MCF 10A (cell line): ENCODE measurements around the gene EMX2. TPM values are rescaled to one million over a fixed set of nuclear protein-coding genes. Genes with fewer than 3 reads are reported as not detected.

Source experiments
- BruUV-seq: library from RNA; stranded (reverse); fragments of 400-500 nt; replicated peaks from 2 replicates; lab custom pipeline; 2021; lab: Mats Ljungman, UMichigan
- CTCF ChIA-PET: fragments of 300-600 bp; sonication (Branson Sonifier 250); formaldehyde crosslinking; extraction: SDS; loops from one replicate; lab custom pipeline; 2021; ENCODE audit warnings: antibody characterized with exemption, inconsistent platforms; lab: Yijun Ruan, JAX
- POLR2A ChIA-PET: fragments of 300-600, 350-650 bp; sonication (Branson Sonifier 250); formaldehyde crosslinking; extraction: SDS; loops from one replicate; lab custom pipeline; 2020; ENCODE audit warnings: antibody characterized with exemption, inconsistent platforms; lab: Yijun Ruan, JAX
- DNase-seq: peaks from one replicate; pipeline ENCODE4 v3.0.0-alpha.2; 2018; ENCODE audit not compliant: unreplicated experiment
- H3K27ac Mint-ChIP-seq: one replicate; pipeline ENCODE4 v1.8.0; 2022; ENCODE audit warnings: mild to moderate bottlenecking, low read depth, mixed read lengths; ENCODE audit not compliant: unreplicated experiment
- H3K27me3 Mint-ChIP-seq: one replicate; pipeline ENCODE4 v1.8.0; 2022; ENCODE audit warnings: mixed read lengths; ENCODE audit not compliant: insufficient read depth, unreplicated experiment
- H3K36me3 Mint-ChIP-seq: one replicate; pipeline ENCODE4 v1.8.0; 2022; ENCODE audit warnings: mild to moderate bottlenecking, moderate library complexity, mixed read lengths; ENCODE audit not compliant: insufficient read depth, unreplicated experiment
- H3K4me1 Mint-ChIP-seq: one replicate; pipeline ENCODE4 v1.8.0; 2022; ENCODE audit warnings: mixed read lengths; ENCODE audit not compliant: insufficient read depth, unreplicated experiment
- H3K4me3 Mint-ChIP-seq: one replicate; pipeline ENCODE4 v1.8.0; 2022; ENCODE audit warnings: mild to moderate bottlenecking, moderate library complexity, mixed read lengths; ENCODE audit not compliant: unreplicated experiment
- H3K9me3 Mint-ChIP-seq: one replicate; pipeline ENCODE4 v1.8.0; 2022; ENCODE audit warnings: mixed read lengths; ENCODE audit not compliant: unreplicated experiment
- CTCF ChIP-seq: fragments of 200-600 bp; IDR thresholded peaks from one replicate; pipeline ENCODE4 v1.8.0; 2022; ENCODE audit warnings: antibody characterized with exemption, mild to moderate bottlenecking; ENCODE audit not compliant: unreplicated experiment
- intact Hi-C: fragments of 100-400 bp; cut with micrococcal nuclease; formaldehyde crosslinking; loops from 2 replicates; pipeline ENCODE4 v1.14.1; 2022
- total RNA-seq: library from RNA; stranded (reverse); gene quantifications from 2 replicates; pipeline ENCODE4 v1.2.3, GENCODE V29; 2022

Gene EMX2
- total RNA-seq, 1 experiment from 2014 or later, result not detected

GRCh38 chr10:117536072-117536865, 6.3 kb upstream of the EMX2 start:
- Mint-ChIP-seq H3K36me3 (no peaks in the 10 kb centered on the region), H3K4me3 (no peak overlapping the region), H3K27ac (no peak overlapping the region), H3K27me3 (peaks cover 44% of the 10 kb centered on the region), H3K9me3 (no peaks in the 10 kb centered on the region), H3K4me1 (no peaks in the 10 kb centered on the region)
- BruUV-seq, result no TSS peak
- POLR2A ChIA-PET, result interaction anchor here (1.2 to 2.5 kb wide), 2 partner anchors 141 to 705 kb away, joined by 5 to 11 read pairs; no protein-coding TSS in a partner anchor
- DNase-seq, result no peak
- intact Hi-C loops, result loop anchor here (5.0 to 10.0 kb wide), 5 partner anchors 149 to 571 kb away; partner anchors contain the start of gene RAB11FIP2
- CTCF ChIA-PET, result interaction anchor here (0.6 to 3.7 kb wide), 13 partner anchors 11 to 923 kb away, joined by 3 to 87 read pairs (median 4); no protein-coding TSS in a partner anchor
- TF ChIP-seq CTCF, result no peak

- no TSS peak for BruUV-seq
- DNase-seq, result no peak
- ChIA-PET POLR2A (interaction anchor here (0.7 to 2.5 kb wide), 4 partner anchors 140 to 704 kb away, joined by 4 to 11 read pairs (median 5); no protein-coding TSS in a partner anchor), CTCF (interaction anchor here (0.6 to 3.7 kb wide), 22 partner anchors 8 to 963 kb away, joined by 3 to 87 read pairs (median 4); no protein-coding TSS in a partner anchor)
- no peak overlapping the region for H3K4me3 Mint-ChIP-seq
- no peak overlapping the region for H3K27ac Mint-ChIP-seq
- TF ChIP-seq CTCF, result no peak
- H3K9me3 Mint-ChIP-seq, result no peaks in the 10 kb centered on the region
- H3K27me3 Mint-ChIP-seq, result peaks cover 38% of the 10 kb centered on the region
- no peaks in the 10 kb centered on the region for H3K36me3 Mint-ChIP-seq
- H3K4me1 Mint-ChIP-seq, result no peaks in the 10 kb centered on the region
- intact Hi-C loops, result loop anchor here (1.0 to 10.0 kb wide), 6 partner anchors 148 to 704 kb away; partner anchors contain the start of gene RAB11FIP2
Measured at GRCh38 chr10:117536866-117537435, 5.6 kb upstream of the EMX2 start.

GRCh38 chr10:117537436-117537903, 5.1 kb upstream of the EMX2 start:
- Mint-ChIP-seq H3K27ac (no peak overlapping the region), H3K4me3 (no peak overlapping the region), H3K4me1 (no peaks in the 10 kb centered on the region), H3K9me3 (no peaks in the 10 kb centered on the region), H3K36me3 (no peaks in the 10 kb centered on the region), H3K27me3 (peaks cover 33% of the 10 kb centered on the region)
- peak; percentile 80 for TF ChIP-seq CTCF
- CTCF ChIA-PET, result interaction anchor here (0.6 to 3.7 kb wide), 25 partner anchors 9 to 963 kb away, joined by 3 to 87 read pairs (median 3); no protein-coding TSS in a partner anchor
- POLR2A ChIA-PET, result interaction anchor here (0.7 to 2.5 kb wide), 4 partner anchors 140 to 704 kb away, joined by 4 to 11 read pairs (median 5); no protein-coding TSS in a partner anchor
- no peak for DNase-seq
- intact Hi-C loops, result loop anchor here (1.0 to 10.0 kb wide), 6 partner anchors 147 to 704 kb away; partner anchors contain the start of gene RAB11FIP2
- no TSS peak for BruUV-seq
